Measurements from ENCODE around the gene ZNF300.

DNA sequence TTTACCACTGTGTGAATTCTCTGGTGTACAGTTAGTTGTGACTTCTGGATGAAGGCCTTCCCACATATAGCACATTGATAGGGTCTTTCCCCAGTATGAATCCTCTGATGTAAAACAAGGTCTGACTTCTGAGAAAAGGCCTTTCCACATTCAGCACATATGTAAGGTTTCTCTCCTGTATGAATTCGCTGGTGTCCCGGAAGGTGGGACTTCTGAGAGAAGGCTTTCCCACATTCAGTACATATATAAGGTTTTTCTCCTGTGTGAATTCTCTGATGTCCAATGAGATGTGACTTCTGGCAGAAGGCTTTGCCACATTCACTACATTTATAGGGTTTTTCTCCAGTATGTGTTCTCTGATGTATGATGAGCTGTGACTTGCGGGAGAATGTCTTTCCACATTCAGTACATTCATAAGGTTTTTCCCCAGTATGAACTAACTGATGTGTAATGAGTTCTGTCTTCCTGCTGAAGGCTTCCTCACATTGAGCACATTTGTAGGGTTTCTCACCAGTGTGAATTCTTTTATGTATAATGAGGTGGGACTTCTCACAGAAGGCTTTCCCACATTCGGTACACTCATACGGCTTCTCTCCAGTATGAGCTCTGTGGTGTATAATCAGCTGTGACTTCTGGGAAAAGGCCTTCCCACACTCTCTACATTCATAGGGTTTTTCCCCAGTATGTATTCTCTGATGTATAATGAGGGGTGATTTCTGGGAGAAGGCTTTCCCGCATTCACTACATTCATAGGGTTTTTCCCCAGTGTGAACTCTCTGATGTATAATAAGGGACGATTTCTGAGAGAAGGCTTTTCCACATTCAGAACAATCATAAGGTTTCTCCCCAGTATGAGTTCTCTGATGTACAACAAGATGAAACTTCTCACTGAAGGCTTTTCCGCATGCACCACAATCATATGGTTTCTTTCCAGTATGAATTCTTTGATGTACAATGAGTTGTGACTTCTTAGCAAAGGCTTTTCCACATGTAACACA is 9.1 kb downstream of the ZNF300 start:
- TF ChIP-seq POLR2A (IDR thresholded peaks at IDR 0.05) (no peak), POLR2AphosphoS5 (IDR thresholded peaks at IDR 0.05) (no peak)
- TF ChIP-seq, protein P1, sequence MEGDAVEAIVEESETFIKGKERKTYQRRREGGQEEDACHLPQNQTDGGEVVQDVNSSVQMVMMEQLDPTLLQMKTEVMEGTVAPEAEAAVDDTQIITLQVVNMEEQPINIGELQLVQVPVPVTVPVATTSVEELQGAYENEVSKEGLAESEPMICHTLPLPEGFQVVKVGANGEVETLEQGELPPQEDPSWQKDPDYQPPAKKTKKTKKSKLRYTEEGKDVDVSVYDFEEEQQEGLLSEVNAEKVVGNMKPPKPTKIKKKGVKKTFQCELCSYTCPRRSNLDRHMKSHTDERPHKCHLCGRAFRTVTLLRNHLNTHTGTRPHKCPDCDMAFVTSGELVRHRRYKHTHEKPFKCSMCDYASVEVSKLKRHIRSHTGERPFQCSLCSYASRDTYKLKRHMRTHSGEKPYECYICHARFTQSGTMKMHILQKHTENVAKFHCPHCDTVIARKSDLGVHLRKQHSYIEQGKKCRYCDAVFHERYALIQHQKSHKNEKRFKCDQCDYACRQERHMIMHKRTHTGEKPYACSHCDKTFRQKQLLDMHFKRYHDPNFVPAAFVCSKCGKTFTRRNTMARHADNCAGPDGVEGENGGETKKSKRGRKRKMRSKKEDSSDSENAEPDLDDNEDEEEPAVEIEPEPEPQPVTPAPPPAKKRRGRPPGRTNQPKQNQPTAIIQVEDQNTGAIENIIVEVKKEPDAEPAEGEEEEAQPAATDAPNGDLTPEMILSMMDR (IDR thresholded peaks at IDR 0.05) = no peak

Measured in sigmoid colon (tissue), 4 donors.